ENCODE measurements around the gene TMEM62. TPM values are rescaled to one million over a fixed set of nuclear protein-coding genes. Genes with fewer than 3 reads are reported as not detected.

The TMEM62 gene
- total and polyA plus RNA-seq, 2 of the 8 experiments (the other 6 are each of a cell fraction or from before 2014, with no cell fraction given), result 2.0 to 4.0 TPM

DNA sequence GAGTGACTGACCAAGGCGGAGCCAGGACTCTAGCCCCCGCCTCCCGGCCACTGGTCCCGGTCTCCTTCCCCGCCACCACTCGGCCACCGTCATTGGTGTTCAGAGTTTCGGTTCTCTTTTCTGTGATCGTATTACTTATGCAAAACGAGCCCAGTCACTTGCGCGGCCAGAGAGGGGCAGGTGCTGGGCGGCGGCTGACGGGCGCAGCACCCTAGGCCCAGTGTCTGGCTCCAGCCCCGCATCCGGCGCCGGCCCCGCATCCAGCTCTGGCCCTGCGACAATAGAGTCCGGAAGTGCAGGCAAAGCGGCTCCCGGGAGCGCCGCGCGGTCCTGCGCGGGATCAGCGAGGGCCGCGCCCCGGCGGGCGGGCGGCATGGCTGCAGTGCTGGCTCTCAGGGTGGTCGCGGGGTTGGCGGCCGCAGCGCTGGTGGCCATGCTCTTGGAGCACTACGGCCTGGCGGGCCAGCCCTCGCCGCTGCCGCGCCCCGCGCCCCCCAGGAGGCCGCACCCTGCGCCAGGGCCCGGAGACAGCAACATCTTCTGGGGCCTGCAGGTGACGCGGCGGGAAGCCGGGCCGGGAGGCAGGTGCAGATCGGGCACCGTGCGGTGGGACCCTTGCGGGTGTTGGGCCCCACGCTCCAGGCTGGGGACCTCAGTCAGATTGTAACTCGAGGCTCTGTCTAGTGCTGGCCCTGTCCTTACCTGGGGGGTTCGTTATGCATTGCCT lies at the start of gene TMEM62 (continued):
- TF ChIP-seq ASH2L (IDR thresholded peaks at IDR 0.05; ENCODE audit: low read length), result peak; percentile 36
- peak; percentile 72 for TF ChIP-seq EZH2 (IDR thresholded peaks at IDR 0.05; ENCODE audit: low read depth, low read length, severe bottlenecking)
- TF ChIP-seq BCL11A (IDR thresholded peaks at IDR 0.05; ENCODE audit: low read depth in 2 of 2, low read length in 2 of 2), result no peak
- 0 out of 2 replicates have a peak, but pooled peaks have one; percentile 44 for TF ChIP-seq POLR2AphosphoS5 (IDR thresholded peaks at IDR 0.05; ENCODE audit: low read depth, low read length)
- TF ChIP-seq KDM1A (IDR thresholded peaks at IDR 0.05; ENCODE audit: borderline replicate concordance, low read length), result no peak
- TF ChIP-seq RAD21 (IDR thresholded peaks at IDR 0.05 in 1 of 2, conservative IDR thresholded peaks at IDR 0.05 in 1 of 2; ENCODE audit: low read depth in 2 of 2, low read length in 2 of 2), result no peak
- TF ChIP-seq GABPA (IDR thresholded peaks at IDR 0.05; ENCODE audit: borderline replicate concordance, insufficient read depth, low read length), result no peak
- peak; percentile 25 for TF ChIP-seq RNF2 (IDR thresholded peaks at IDR 0.05; ENCODE audit: borderline replicate concordance, low read depth, low read length, missing control alignments, poor library complexity, severe bottlenecking)
- TF ChIP-seq TAF1 (IDR thresholded peaks at IDR 0.05; ENCODE audit: low read depth, low read length), result peak; percentile 65; the same call in 1 of the 2 replicates
- TF ChIP-seq, protein P1, sequence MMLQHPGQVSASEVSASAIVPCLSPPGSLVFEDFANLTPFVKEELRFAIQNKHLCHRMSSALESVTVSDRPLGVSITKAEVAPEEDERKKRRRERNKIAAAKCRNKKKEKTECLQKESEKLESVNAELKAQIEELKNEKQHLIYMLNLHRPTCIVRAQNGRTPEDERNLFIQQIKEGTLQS (IDR thresholded peaks at IDR 0.05; ENCODE audit: insufficient read depth, low read depth, low read length), result no peak
- TF ChIP-seq, protein P2, sequence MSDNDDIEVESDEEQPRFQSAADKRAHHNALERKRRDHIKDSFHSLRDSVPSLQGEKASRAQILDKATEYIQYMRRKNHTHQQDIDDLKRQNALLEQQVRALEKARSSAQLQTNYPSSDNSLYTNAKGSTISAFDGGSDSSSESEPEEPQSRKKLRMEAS (IDR thresholded peaks at IDR 0.05), result peak; percentile 28; the same call in 1 of the 2 replicates
- TF ChIP-seq CBX5 (IDR thresholded peaks at IDR 0.05; ENCODE audit: low read depth, low read length), result no peak
- TF ChIP-seq TBP (IDR thresholded peaks at IDR 0.05; ENCODE audit: low read depth, low read length), result peak; percentile 25; the same call in 1 of the 2 replicates
